ENCODE results near the gene SCD5. TPM values are rescaled to one million over a fixed set of nuclear protein-coding genes. Genes with fewer than 3 reads are reported as not detected.

The SCD5 gene
- total and polyA plus RNA-seq, 2 experiments from 2014 or later = 0.79 to 1.6 TPM

GRCh38 chr4:82698412-82698811 lies 100.2 kb downstream of the SCD5 start:
- TF ChIP-seq ETS1 (IDR thresholded peaks at IDR 0.05) (no peak), REST (IDR thresholded peaks at IDR 0.05; ENCODE audit: unreplicated experiment) (no peak), EZH2 (IDR thresholded peaks at IDR 0.05; ENCODE audit: low read depth, unreplicated experiment) (no peak), POLR2AphosphoS5 (IDR thresholded peaks at IDR 0.05; ENCODE audit: low read depth) (no peak), CTCF (conservative IDR thresholded peaks at IDR 0.05; ENCODE audit: low read depth in 2 of 2) (no peak), ZNF114 (CRISPR knock-in tag; IDR thresholded peaks at IDR 0.05) (no peak), CREB1 (CRISPR knock-in tag; IDR thresholded peaks at IDR 0.05; ENCODE audit: low read depth) (no peak), NANOG (IDR thresholded peaks at IDR 0.05; ENCODE audit: borderline replicate concordance) (no peak), ZNF331 (CRISPR knock-in tag; IDR thresholded peaks at IDR 0.05; ENCODE audit: low read depth) (no peak), EZH2phosphoT487 (IDR thresholded peaks at IDR 0.05; ENCODE audit: unreplicated experiment) (no peak), JUNB (IDR thresholded peaks at IDR 0.05; ENCODE audit: unreplicated experiment) (no peak), ZNF462 (CRISPR knock-in tag; IDR thresholded peaks at IDR 0.05) (no peak), STAT1 (IDR thresholded peaks at IDR 0.05; ENCODE audit: unreplicated experiment) (no peak)
- Histone ChIP-seq H3K4me1 (ENCODE audit: insufficient read depth) (peaks cover 26% of the 10 kb centered on the region), H3K27ac (ENCODE audit: low read depth) (no peak overlapping the region), H3K27me3 (ENCODE audit: insufficient read depth) (no peaks in the 10 kb centered on the region), H3K9me2 (ENCODE audit: insufficient read depth) (no peaks in the 10 kb centered on the region), H3K4me3 (no peak overlapping the region), H3F3A (replicated peaks; ENCODE audit: low read depth) (no peaks in the 10 kb centered on the region), H3K36me3 (ENCODE audit: insufficient read depth) (no peaks in the 10 kb centered on the region), H3K4me2 (peak overlapping the region; percentile 55; the same call in 1 of the 2 replicates), H2AFZ (no peak overlapping the region; the same call in 1 of the 2 replicates), H3K79me2 (replicated peaks; ENCODE audit: insufficient read depth) (no peaks in the 10 kb centered on the region), H4K20me1 (replicated peaks; ENCODE audit: insufficient read depth) (no peaks in the 10 kb centered on the region)
- Mint-ChIP-seq H3K4me3 (no peak overlapping the region; the same call in 2 of the 3 replicates), H3K27ac (no peak overlapping the region), H3K27me3 (ENCODE audit: insufficient read depth, low read depth, poor library complexity) (no peaks in the 10 kb centered on the region), H3K4me1 (peaks cover 28% of the 10 kb centered on the region), H3K9me3 (no peaks in the 10 kb centered on the region), H3K36me3 (ENCODE audit: low read depth) (no peaks in the 10 kb centered on the region; the same call in 2 of the 3 replicates)
- no peak for ATAC-seq
- no peak for DNase-seq (ENCODE audit: low spot score)

All from GM23338 (cell line).